Effector memory CD8-positive, alpha-beta T cell (primary cell): ENCODE measurements around the gene DNAH9.
"Not testable (repeated sequence)": the region's sequence is repeated elsewhere in the genome, so short reads cannot be mapped to it uniquely, and the experiment has no call there.

ENCODE experiments used
- ATAC-seq: fragments of 150-1000 bp; cut with Tn5 transposase; replicated peaks from 2 replicates; pipeline ENCODE4 v1.10.0; 2021; ENCODE audit warnings: mild to moderate bottlenecking, moderate library complexity
- DNase-seq, 3 experiments: peaks; one replicate each; pipeline ENCODE4 v3.0.0; 2021
- H3K27ac Mint-ChIP-seq, 2 donors: one replicate each; pipeline ENCODE4 v1.8.0; 2022; ENCODE audit warnings: mild to moderate bottlenecking in 2 of 2, mixed read lengths in 2 of 2, moderate library complexity in 2 of 2
- H3K27me3 Mint-ChIP-seq, 2 donors: one replicate each; pipeline ENCODE4 v1.8.0; 2022; ENCODE audit warnings: mixed read lengths in 2 of 2
- H3K36me3 Mint-ChIP-seq: one replicate; pipeline ENCODE4 v1.8.0; 2022; ENCODE audit warnings: mild to moderate bottlenecking, moderate library complexity, mixed read lengths; ENCODE audit not compliant: insufficient read depth
- H3K4me1 Mint-ChIP-seq, 2 donors: one replicate each; pipeline ENCODE4 v1.8.0; 2022; ENCODE audit warnings: low read depth in 2 of 2, mixed read lengths in 2 of 2
- H3K4me3 Mint-ChIP-seq, 2 donors: one replicate each; pipeline ENCODE4 v1.8.0; 2022; ENCODE audit warnings: mild to moderate bottlenecking in 2 of 2, mixed read lengths in 2 of 2, moderate library complexity in 2 of 2
- H3K9me3 Mint-ChIP-seq, 2 donors: one replicate each; pipeline ENCODE4 v1.8.0; 2022; ENCODE audit warnings: mixed read lengths in 2 of 2

Gene DNAH9

GRCh38 chr17:11943086-11943485 lies 344.8 kb downstream of the DNAH9 start:
- H3K27ac Mint-ChIP-seq, H3K4me1 Mint-ChIP-seq, ATAC-seq, H3K36me3 Mint-ChIP-seq, DNase-seq, H3K4me3 Mint-ChIP-seq, H3K9me3 Mint-ChIP-seq: not testable (repeated sequence)
- peaks cover 12 to 20% of the 10 kb centered on the region in 2 donors for H3K27me3 Mint-ChIP-seq

DNA sequence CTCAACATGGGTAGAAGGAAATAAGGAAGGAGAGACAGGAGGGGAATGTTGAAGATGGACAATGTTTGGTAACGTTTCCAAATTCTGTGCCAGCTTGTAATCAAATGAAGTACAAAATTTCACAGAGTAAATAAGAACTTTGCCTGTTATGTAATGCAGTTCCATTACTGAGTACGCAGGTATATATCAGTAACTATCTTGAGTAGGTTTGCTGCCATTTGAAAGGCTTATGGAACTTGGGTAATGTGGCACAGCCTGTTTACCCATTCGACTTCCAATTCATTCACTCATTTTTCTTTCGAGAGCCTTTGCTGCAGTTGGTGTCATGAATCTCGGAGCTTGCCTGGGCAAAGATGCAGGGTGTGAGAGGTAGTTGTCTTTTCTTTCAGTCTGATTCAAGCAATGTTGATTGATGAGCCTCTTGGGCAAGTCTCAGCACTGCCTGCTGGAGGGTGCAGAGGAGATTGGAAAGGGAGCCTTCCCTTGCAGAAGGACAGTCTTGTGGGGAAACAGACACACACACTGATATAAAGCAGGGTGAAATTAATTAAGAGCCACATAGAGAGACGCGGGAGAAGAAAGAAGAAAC lies 345.6 kb downstream of the DNAH9 start:
- Mint-ChIP-seq H3K27ac (no peak overlapping the region), H3K27me3 (peaks cover 12 to 20% of the 10 kb centered on the region in 2 donors), H3K36me3 (no peaks in the 10 kb centered on the region), H3K9me3 (no peaks in the 10 kb centered on the region), H3K4me1 (no peaks in the 10 kb centered on the region), H3K4me3 (no peak overlapping the region)
- ATAC-seq (no peak), DNase-seq (no peak)

GRCh38 chr17:11944587-11944986 lies 346.3 kb downstream of the DNAH9 start:
- Mint-ChIP-seq H3K4me1 (no peaks in the 10 kb centered on the region), H3K4me3 (no peak overlapping the region), H3K27ac (no peak overlapping the region), H3K9me3 (no peaks in the 10 kb centered on the region), H3K36me3 (no peaks in the 10 kb centered on the region), H3K27me3 (peaks cover 12 to 16% of the 10 kb centered on the region in 2 donors)
- DNase-seq = no peak
- ATAC-seq = no peak

DNA sequence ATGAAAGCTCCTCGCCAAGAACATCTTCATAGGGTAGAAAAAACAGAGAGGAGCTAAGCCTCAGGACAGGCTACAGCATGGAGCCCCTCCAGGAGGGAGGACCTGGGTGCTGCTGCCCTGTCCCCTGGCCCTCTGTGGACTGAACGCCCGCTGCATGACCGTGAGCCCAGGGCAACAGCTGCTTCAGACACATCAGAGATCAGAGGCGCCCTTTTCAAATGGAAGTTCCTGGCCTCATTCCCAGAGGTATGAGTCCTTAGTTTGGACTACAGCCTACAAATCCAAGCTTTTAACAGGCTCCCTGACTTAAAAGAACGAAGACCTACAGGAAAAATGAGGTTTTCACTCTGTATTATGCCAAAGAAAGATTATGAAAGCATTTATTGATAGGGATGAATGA lies 350.5 kb downstream of the DNAH9 start:
- Mint-ChIP-seq H3K27me3 (peaks cover 10 to 12% of the 10 kb centered on the region in 2 donors), H3K9me3 (no peaks in the 10 kb centered on the region), H3K36me3 (peaks cover 3% of the 10 kb centered on the region), H3K27ac (no peak overlapping the region), H3K4me3 (no peak overlapping the region), H3K4me1 (no peaks in the 10 kb centered on the region)
- ATAC-seq (no peak), DNase-seq (no peak)

DNA sequence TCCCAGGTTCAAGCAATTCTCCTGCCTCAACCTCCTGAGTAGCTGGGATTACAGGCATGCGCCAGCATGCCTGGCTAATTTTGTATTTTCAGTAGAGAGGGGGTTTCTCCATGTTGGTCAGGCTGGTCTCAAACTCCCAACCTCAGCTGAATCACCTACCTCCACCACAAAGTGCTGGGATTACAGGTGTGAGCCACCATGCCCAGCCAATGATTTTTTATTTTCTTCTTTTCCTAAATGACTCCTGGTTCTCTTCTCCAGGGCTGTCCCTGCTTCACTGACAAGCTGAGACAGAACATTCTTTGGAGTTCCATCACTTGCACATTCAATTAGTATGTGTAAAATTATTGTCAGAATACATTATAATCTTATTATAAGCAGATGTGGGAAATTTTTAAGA lies 351.3 kb downstream of the DNAH9 start:
- not testable (repeated sequence) for H3K27me3 Mint-ChIP-seq, H3K9me3 Mint-ChIP-seq, H3K36me3 Mint-ChIP-seq

GRCh38 chr17:11950771-11951519 lies 352.7 kb downstream of the DNAH9 start:
- Mint-ChIP-seq H3K4me1 (no peaks in the 10 kb centered on the region), H3K4me3 (no peak overlapping the region), H3K27me3 (no peaks in the 10 kb centered on the region), H3K9me3 (no peaks in the 10 kb centered on the region), H3K36me3 (peaks cover 3% of the 10 kb centered on the region), H3K27ac (no peak overlapping the region)
- DNase-seq (no peak), ATAC-seq (no peak)

More for the DNA sequence above, 351.3 kb downstream of the DNAH9 start:
- not testable (repeated sequence) for H3K4me1 Mint-ChIP-seq, ATAC-seq, DNase-seq, H3K27ac Mint-ChIP-seq, H3K4me3 Mint-ChIP-seq

GRCh38 chr17:11952610-11953009 lies 354.3 kb downstream of the DNAH9 start:
- Mint-ChIP-seq H3K36me3 (peaks cover 3% of the 10 kb centered on the region), H3K4me1 (no peaks in the 10 kb centered on the region), H3K9me3 (peaks cover 2 to 6% of the 10 kb centered on the region in 2 donors), H3K4me3 (no peak overlapping the region), H3K27ac (no peak overlapping the region), H3K27me3 (no peaks in the 10 kb centered on the region)
- no peak for ATAC-seq
- no peak for DNase-seq

DNA sequence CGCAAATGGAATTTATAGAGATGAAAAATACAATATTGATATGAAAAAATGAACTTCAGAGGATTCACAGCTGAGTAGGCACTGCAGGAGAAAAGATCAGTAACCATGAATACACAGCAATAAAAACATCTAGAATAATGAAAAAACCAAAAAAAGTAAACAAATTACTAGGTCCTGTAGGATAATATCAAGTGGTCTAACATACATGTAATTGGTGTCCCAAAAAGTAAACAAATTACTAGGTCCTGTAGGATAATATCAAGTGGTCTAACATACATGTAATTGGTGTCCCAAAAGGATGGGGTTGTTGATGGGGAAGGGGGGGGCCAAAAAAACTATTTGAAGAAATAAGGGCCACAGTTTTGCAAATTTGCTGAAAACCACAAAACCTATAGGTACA lies 355.7 kb downstream of the DNAH9 start:
- Mint-ChIP-seq H3K27me3 (no peaks in the 10 kb centered on the region), H3K27ac (no peak overlapping the region), H3K36me3 (peaks cover 8% of the 10 kb centered on the region), H3K4me3 (no peak overlapping the region), H3K4me1 (no peaks in the 10 kb centered on the region), H3K9me3 (peaks cover 2 to 14% of the 10 kb centered on the region in 2 donors)
- DNase-seq (no peak), ATAC-seq (no peak)

- Mint-ChIP-seq H3K27ac (no peak overlapping the region), H3K27me3 (no peaks in the 10 kb centered on the region), H3K4me3 (no peak overlapping the region), H3K9me3 (peaks cover 2 to 14% of the 10 kb centered on the region in 2 donors), H3K4me1 (no peaks in the 10 kb centered on the region), H3K36me3 (peaks cover 8% of the 10 kb centered on the region)
- no peak for DNase-seq
- ATAC-seq = no peak
Measured at GRCh38 chr17:11954936-11955335, 356.7 kb downstream of the DNAH9 start.

- Mint-ChIP-seq H3K4me3 (no peak overlapping the region), H3K4me1 (no peaks in the 10 kb centered on the region), H3K27me3 (no peaks in the 10 kb centered on the region), H3K27ac (no peak overlapping the region), H3K9me3 (peaks cover 2 to 29% of the 10 kb centered on the region in 2 donors), H3K36me3 (no peaks in the 10 kb centered on the region)
- DNase-seq (no peak), ATAC-seq (no peak)
Measured at GRCh38 chr17:11969565-11969964, 371.3 kb downstream of the DNAH9 start.

DNA sequence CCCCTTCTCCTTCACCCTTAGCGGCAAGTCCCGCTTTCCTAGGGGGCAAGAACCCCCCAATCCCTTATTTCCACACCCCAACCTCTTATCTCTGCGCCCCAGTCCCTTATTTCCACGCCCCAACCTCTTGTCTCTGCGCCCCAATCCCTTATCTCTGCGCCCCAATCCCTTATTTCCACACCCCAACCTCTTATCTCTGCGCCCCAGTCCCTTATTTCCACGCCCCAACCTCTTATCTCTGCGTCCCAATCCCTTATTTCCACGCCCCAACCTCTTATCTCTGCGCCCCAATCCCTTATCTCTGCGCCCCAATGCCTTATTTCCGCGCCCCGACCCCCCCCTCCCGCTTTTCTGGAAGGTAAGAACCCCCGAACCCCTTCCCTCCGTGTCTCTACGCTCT lies 374.5 kb downstream of the DNAH9 start:
- ATAC-seq, DNase-seq, H3K4me3 Mint-ChIP-seq, H3K27ac Mint-ChIP-seq, H3K4me1 Mint-ChIP-seq, H3K9me3 Mint-ChIP-seq, H3K27me3 Mint-ChIP-seq, H3K36me3 Mint-ChIP-seq: not testable (repeated sequence)

- Mint-ChIP-seq H3K36me3 (peaks cover 40% of the 10 kb centered on the region), H3K27ac (no peak overlapping the region), H3K4me1 (peaks cover 2 to 4% of the 10 kb centered on the region in 2 donors), H3K4me3 (no peak overlapping the region), H3K27me3 (no peaks in the 10 kb centered on the region), H3K9me3 (no peaks in the 10 kb centered on the region)
- ATAC-seq (no peak), DNase-seq (no peak)
Measured at GRCh38 chr17:11979795-11980194, 381.5 kb downstream of the DNAH9 start.

DNA sequence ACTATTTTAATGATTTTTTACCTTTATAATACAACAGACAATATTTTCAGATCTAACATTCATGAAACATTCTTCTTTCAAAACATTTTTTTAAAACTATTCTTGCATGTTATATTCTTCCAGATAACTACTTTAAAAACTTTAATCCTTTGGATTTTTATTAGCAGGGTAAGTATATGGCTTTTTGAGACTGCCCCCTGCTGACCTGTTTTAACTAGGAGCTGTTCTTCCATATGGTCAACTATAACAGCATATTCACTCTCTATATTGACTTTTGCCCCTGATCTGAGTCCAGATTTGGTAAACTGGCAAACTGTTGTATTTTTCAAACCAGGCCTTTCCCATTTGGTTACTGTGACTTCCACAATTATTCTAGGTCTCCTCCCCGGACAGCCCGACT lies 382.5 kb downstream of the DNAH9 start:
- DNase-seq (no peak), ATAC-seq (no peak)
- no peaks in the 10 kb centered on the region for H3K27me3 Mint-ChIP-seq
- H3K4me3 Mint-ChIP-seq = no peak overlapping the region
- H3K4me1 Mint-ChIP-seq = peaks cover 2 to 4% of the 10 kb centered on the region in 2 donors
- peaks cover 41% of the 10 kb centered on the region for H3K36me3 Mint-ChIP-seq
- H3K27ac Mint-ChIP-seq = peak overlapping the region in 1 of 2 donors; percentile 33
- H3K9me3 Mint-ChIP-seq = no peaks in the 10 kb centered on the region

DNA sequence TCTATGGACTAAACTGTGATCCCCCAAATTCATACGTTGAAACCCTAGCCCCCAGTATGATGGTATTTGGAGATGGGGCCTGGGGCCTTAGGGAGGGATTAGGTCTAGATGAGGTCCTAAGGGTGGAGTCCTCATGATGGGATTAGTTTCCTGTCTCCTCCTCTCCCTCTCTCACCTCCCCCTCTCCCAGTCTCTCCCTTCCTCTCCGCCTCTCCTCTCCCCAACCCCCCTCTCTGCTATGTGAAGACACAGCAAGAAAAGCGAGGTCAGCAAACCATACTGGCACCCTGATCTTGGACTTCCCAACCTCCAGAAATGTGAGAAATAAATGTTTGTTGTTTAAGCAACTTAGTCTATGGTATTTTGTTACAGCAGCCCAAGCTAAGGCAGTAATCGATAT lies 383.6 kb downstream of the DNAH9 start:
- Mint-ChIP-seq H3K9me3 (no peaks in the 10 kb centered on the region), H3K27me3 (no peaks in the 10 kb centered on the region), H3K36me3 (peaks cover 41% of the 10 kb centered on the region), H3K27ac (no peak overlapping the region), H3K4me1 (peaks cover 0 to under 1% of the 10 kb centered on the region in 2 donors), H3K4me3 (no peak overlapping the region)
- ATAC-seq = no peak
- DNase-seq = no peak
